Right forelimb (tissue), 1 donor: ENCODE results near the gene PSTPIP1.

Experiments used
- DNase-seq: peaks from one replicate; pipeline ENCODE4 v3.0.0-alpha.2; 2018

PSTPIP1 gene

DNA sequence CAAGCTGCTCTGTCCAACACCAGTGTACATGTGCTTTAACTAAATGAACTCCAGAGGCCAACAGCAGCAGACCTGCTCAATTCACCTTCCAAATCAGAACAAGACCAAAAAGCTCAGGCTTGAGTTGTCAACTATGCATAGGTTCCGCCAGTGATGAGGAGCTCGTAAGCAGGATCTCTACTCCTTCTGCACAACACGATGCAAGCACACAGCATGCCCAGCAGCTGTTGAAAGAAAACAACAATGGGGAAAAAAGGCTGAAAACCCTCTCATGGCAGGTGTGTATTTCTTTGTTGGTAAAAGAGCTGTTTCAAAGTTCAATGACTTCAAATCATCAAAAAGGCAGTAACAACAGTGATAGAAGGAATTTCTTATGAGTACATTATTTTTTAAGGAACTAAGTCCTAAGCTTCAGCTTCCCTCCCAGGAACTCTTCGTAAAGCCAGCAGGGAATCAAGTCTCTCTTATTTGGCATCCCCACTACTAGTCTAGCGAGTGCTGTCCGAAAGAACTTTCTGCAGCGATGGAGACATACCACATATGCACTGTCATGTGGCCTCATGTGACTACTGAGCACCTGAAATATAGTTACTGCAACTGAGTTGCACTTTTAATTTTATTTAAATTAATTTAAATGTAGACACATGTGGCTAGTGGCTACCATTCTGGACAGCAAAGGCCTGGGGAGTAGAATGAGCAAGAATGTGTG lies 51.9 kb downstream of the PSTPIP1 start:
- no peak for DNase-seq

DNA sequence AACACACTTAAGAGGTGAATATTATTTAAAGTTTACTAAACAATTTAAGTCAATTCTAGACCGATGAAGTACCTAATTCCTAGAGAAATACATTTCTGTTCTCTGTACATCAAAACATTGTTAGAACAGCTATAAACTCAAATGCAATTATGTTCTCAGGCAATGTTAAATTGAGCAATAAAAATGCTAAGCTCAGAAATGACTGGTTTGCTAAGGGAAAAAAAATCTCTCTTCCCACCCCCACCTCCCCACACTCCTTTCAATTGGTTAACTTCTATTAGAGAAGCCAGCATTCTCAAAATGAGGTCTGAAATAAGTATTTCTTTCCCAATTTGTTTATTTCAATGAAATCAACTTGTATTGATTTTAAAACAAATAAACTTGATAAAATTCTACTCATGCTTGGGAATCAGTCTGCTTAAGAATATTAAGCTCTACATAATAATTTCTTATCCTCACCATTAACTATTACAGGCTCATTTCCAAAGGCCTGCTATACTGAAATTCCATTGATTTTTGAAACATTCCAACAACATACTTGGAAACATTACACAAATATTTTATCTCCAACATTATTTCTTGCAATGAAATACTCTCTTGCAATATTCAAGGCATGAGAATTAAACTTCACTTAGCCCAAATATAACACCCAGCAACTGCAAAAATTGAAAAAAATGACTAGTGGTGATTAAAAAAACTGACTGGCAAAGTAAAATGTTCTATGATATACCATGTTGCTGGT lies 53.4 kb downstream of the PSTPIP1 start:
- DNase-seq = no peak

DNA sequence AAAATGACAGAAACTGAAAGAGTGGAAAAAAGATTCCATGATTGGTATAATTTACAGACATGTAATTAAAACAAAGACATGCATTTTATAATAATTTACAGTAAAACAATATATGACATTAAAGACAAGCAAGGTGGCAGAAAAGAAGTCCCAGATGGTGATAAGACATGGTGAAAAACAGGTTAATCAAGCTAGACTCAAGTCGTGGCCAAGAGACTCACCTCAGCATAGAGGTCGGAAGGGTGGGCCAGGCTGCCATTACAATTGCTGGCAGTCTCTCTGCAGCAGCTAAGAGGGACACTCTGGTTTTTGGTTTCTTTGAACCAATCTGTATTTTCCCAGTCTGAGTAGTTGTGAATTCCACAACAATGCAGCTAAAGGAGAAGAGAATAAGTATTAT lies 57.6 kb downstream of the PSTPIP1 start:
- DNase-seq = no peak

DNA sequence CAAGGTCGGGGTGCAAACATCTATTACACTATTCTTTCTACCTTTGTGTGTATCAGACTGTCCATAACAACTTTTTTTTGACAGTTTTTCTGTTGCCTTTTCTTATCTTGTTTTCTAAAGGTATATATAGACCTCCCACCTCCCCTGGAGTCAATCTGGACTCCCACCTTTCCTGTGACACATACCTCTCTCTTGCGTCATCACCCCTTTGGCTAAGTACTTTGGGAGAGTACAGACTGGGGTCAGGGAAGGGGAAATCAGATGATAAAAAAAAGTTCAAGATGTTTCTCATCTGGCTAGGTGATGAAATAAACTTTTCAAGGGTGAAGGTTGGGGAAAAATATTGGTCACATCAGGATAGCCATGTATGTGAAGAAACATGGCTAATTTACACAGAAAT lies 58.8 kb downstream of the PSTPIP1 start:
- DNase-seq = no peak

DNA sequence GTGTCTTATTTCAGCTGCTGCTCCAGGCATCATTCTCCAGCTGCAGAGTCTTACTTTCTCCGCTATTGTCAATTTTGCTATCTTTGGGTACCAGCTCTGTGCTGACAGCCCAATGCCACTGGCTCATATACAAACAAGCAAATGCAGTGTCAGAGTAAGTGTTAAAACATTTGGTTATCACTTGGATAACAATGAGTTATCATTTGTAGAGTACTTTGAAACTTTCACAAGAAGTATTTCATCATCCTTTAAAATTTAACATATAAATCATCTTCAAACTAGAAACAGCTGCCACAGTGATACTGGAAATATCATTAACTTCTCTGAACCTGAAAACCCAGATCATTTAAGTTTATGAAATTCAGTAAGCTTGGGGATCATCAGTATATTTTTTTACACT lies 62.1 kb downstream of the PSTPIP1 start:
- no peak for DNase-seq

DNA sequence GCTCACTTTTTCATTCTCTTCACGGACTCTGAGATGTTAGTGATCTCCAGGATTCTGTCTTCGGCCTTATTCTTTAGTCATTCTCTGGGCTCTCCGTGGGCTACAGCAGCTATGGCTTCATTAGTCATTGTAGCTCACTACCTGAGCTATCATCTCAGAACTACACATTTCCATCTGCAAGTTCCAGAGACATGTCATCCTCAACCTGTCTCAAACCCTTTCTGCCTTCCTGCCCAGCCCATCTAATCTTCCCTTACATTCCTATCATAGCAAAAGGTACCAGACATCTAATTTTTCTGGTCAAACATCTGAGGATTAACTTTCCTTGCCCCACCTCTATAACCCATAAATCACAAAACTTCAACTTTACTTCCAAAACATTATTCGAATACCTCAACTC lies 62.8 kb downstream of the PSTPIP1 start:
- no peak for DNase-seq

DNA sequence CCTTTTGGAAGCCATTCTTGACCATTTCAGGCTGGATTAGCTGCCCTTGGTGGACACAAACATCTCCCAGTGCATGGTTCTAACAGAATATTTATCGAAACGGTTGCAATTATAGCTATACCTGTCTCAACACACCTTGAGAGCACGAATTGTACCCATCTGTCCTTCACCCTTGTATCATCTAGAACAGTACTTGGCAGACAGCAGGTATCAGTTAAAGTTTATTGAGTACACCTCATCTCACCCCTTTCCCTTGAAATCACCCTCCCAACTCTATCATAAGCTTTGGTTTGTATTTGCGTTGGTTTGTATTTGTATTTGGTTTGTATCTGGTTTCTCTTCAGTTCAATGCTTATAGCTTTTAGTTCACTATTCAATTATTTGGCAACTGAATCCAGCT lies 63.5 kb downstream of the PSTPIP1 start:
- no peak for DNase-seq

DNA sequence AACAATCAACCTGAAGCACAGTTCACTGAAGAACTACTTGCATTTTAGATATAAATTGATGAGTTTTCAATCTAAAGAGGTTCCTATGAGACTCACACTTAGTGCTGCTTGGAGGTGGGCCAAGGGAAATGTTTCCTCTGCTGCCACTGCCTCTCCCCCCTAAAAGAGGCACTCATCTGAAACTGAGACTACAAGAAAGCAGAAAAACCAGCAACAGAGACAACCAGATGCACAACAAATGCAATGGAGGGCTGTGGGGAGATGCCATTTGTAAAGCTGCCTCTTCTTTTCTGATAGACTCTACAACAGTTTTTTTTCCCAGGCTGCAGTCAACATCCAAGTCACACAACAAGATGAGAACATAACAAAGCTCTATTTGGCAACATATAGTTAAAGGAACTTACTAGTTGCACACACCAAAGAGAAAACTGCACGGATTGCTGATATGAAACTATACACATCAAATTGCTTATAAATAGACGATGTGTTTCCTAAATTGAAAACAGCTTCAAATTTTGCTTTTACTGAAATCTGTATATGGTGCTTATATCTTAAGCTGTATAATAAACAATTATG lies 64.9 kb downstream of the PSTPIP1 start:
- no peak for DNase-seq

DNA sequence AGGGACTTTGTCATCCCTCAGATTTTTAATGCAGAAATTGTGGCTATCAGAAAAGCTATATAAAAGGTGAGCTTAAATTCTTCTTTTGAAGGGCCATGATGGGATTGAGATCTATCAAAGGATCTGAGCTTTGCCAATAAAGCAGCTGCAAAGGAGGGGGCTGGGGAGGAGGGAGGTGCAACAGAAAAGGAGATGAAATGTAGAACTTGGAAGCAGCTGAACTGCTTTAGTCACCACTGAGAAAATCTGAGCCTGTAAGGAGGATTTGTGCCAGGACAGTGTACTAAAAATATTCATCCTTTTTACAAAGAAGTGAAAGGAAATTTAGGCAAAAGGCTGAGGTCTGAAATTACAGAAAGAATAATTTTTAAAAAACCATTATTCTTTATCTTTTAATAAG lies 65.6 kb downstream of the PSTPIP1 start:
- no peak for DNase-seq

DNA sequence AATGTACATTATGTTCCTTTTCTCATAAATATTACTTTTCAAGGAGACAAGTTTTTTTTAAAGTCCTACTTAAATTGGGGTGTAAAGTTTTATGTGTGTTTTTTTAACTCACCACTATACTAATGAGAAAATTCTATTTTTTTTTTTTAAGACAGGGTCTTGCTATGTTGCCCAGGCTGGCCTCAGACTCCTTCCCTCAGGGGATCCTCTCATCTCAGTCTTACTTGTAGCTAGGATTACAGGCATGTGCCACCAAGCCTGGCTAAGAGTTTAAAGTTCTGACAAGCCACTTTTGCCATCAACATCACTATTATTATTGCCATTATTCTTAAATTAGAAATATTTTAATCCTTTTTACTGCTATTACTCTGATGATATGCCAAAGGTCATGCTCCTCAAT lies 68.3 kb downstream of the PSTPIP1 start:
- DNase-seq = no peak

DNA sequence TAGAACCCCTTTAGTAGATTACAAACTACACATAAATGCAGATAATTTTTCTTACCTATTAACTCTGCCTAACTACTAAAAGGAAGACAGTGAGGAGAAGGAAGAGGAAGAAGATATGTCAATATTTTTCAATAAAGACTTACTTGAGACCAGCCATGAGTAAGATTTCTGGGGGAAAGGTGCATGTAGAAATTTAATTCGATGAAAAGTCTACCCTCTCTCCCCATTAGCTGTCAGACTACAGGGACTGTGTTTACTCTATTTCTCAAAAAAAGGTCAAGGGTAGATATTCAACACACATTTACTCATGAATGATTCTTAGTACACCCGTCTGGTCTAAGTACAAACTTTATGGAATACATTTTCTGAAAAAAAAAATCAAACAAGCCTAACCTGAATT lies 69.1 kb downstream of the PSTPIP1 start:
- DNase-seq = no peak

DNA sequence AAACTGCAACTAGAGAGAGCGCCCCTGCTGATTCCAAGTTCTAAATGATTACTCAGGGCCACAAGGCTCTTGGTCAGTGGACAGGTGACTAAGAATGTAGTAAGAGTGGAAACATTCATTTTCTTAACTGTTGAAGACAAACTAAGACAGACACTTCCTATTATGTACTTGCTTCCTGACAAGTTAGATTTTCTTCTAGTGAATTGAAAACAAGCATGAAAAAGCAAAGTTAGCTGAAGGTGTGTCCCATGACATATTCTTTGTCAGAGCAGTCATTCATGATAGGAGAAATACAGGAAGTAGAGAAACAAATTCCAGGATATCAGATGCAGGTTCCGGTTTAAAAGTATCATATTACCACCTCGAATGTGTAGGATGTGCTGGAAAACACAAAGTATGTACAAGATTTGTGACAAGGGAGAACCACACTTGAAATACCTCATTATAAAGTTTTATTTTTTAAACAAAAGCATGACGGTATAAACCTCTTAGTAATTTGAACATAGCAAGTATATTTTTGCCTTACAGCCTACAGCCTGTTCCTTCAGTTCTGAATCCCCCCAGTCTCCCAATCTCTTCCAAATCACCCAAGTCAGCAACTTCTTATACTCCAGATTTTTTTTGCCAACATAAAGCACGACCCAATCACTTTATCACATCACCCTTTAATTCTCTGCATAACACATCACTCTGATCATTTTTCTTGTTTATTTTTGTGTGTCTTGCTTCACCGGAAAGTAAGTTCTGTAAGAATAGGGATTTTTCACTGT lies 69.8 kb downstream of the PSTPIP1 start:
- no peak for DNase-seq

DNA sequence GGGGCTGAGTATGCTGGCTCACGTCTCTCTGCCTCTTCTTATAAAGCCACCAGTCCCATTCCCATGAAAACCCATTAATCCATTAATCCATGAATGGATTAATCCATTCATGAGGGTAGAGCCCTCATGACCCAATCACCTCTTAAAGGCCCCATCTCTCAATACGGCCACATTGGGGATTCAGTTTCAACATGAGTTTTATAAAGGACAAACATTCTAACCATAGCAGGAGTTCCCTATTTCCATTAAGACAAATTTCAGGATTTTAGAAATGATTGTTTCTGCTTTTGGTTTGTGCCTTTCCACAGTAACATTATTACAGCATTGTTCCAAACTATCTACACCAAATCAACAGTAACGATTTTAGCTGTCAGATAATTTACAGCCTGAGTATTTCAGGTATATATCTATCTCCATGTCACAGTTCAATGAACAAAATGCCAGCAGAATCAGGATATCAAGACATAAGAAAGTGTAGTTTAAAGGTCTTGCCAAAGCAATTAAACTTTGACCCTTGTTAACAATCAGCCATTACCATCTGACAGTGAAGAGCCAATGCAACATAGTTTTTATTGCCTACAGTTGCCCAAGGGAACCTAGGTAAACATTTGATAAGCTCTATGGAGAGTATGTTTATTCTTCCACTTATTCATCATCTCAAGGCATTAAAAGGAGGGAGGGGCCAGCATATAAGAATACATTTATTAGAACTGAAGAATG lies 72.2 kb downstream of the PSTPIP1 start:
- DNase-seq = no peak

DNA sequence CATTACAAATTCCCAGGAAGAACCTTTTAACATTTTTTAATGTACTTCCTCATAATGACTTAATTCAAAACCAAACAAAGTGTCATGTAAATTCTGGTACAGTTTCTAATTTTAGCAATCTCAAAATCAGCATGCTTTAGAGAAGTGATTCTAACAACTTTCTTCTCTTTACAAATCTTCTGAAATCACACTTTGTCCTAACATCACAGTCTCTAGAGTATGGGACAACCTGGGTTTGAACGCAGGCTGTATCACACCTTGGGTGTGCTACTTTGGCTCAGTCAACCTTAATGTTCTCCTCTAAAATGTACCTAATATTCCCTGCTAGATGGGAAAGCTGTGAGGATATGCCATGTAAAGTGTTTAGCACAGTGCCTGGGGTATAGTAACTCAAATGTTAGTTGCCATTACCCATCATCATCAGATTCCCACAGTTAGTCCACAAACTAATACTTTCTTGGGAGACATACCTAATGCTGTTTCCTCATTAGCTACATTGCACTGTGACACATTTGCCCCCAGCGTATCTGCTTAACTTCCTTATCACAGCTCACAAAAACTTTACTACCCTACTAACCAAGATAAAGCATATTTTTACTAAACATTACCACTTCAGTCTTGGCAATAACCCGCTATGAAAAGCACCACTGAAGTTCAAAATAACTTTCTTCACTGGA lies 72.9 kb downstream of the PSTPIP1 start:
- DNase-seq = no peak

DNA sequence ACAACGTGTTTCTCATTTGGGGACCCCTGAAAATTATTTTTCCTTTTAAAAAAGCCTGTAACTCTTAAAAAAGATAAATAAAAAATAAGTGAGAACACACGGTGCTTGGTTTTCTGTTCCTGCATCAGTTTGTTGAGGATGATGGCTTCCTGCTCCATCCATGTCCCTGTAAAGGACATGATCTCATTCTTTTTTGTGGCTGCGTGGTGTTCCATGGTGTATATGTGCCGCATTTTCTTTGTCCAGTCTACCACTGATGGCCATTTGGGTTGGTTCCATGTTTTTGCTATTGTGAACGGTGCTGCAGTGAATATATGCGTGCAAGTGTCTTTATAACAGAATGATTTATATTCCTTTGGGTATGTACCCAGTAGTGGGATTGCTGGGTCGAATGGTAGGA lies 73.7 kb downstream of the PSTPIP1 start:
- no peak for DNase-seq

DNA sequence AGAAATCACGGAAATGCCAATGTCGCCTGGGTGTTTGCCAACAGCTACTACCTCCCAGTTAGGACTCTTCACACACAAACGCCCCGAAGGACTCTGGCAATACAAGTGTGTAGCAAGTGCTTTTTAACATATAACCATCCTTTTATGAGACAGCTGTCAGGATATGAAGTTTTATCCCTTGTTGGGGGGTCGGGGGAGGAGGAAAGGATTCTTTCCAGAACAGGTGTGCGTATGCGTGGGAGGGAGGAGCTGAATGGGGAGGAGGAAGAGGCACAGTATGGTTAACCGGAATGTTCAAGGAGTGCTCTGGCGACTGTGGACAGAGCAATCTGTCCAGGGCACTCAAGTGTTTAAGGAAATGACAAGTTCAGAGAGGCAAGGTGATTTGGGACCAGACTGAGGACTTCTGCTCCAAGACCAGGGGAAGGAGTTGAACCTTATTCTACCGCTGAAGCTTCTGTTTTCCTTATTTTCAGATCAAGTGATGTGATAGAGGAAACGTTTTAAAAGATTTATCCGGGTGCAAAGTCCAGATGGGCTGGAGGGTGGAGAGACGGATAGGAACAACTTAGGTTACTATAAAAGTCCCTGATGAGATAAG lies 74.7 kb downstream of the PSTPIP1 start:
- no peak for DNase-seq

DNA sequence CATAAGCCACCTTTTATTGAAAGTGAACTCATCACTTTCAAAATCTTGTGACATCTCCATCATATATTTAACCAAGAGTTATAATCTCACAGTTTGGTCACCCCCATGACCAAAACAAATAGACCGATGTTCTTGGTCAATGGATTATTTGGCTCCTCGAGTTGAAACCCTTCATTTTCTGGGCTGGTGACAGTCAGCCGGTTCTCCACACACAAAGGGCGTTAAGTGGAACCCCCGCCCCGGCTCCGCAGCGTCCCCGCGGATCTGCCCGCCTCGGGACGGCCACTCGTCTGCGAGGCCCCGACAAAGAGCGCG lies 75.2 kb downstream of the PSTPIP1 start:
- DNase-seq = no peak

DNA sequence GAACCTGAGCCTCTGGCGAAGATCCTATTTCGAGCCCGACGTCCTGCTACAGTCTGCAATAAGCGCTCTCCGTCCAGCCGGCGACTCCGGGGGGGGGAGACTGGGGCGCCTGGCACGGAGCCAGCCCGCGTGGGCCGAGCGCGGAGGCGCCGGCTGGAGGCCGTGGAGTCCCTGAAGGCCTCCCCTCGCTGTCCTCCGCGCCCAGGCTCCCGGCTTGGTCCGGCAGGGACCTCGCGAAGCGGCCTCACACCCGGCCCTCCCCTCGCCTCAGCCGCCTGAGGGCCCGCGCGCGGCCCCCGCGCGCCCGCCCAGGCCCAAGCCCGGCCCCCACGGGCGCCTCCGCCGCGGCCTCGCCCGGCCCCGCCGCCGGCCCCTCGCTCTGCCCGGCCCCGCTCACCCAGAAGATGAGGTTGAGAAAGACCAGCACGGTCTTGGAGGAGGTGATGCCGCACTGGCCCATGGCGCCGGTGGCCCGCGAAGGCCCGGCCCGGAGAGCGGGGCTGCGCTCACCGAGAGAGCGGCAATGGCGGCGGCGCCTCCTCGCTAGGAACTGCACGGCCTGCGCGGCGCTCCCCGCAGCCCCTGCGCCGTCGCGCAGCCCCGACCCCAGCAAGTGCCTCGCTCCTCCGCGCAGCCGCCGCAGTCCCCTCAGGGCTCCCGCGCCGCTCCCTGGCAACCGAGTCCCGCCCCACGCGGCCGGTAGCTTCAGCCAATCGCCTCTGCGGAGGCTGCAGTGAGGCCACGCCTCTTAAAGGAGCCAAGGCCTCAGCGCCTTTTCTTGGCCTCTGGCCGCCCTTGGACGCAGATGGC lies 75.8 kb downstream of the PSTPIP1 start, which contains the start of gene TSPAN3:
TSS of gene TSPAN3 (minus strand) at position 615 of the 810 bp plus-strand sequence. CDS start at position 460, 155 bp downstream.
- DNase-seq = peak; percentile 96

DNA sequence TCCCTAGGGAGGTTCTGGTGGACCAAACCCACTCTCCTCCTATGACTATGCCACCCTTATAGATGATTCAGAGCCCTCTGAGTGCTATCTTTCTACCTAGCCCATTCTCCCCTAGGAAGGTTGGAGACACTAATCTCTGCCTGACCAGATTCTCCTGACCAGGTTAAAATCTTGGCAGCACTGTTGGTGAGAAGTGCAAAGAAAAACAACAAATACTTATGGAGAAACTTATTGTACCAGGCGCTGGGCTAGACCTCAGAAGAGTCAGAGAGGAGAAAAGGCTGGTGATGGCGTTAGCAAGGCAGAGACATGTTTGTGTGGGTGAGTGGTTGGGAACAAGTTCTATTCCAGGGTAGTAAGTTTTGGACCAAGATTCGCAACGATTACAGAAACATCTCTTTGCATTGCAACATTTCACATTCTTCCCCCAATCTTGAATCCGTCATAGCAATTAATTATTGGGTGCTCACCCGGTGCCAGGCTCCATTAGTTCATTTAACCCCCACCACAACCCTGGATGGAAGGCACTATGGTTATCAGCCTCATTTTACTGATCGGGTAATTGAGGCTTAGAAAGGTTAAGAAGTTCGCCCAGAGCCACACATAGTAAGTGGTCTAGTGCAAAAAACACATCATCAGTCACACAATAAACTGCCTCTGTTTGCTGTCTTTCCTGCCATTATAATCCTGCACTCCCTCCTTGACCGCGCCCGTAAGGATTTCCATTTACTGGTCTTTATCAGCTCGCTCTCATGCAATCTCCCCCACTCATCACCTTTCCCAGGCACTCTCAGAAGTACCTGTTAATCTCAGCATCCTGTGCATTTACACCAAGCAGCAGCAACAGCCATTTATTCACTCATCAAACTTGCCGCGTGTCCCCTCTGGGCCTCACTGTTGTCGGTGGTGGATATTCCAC lies 76.6 kb downstream of the PSTPIP1 start:
- DNase-seq = no peak

DNA sequence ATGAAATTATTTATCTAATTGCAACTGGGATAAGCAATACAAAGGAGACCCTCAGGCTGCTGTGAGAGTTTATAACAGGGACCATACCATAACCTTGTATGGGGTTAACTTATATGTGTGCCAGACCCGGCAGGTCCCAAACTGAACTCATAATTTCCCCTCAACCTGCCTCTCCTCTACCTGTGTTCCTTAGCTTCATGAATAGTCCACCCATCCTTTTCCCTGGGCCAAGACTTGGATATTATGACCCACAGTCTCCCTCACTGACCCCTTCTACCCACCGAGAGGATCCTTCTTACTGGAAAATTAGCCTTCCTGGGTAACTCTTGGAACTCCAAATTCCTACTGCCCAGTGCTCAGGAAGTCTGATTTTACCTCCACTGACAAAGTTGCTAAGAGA lies 79.4 kb downstream of the PSTPIP1 start:
- no peak for DNase-seq
